Mesothelial cell of epicardium (in vitro differentiated cells): ENCODE measurements around the gene STOML1. TPM values are rescaled to one million over a fixed set of nuclear protein-coding genes. Genes with fewer than 3 reads are reported as not detected.

Experiments
- DNase-seq, 2 experiments: peaks; one replicate each; pipeline ENCODE4 v3.0.0; 2021; ENCODE audit warnings: low spot score in 2 of 2; ENCODE audit not compliant: unreplicated experiment in 2 of 2
- H3K27ac Mint-ChIP-seq: 2 replicates; pipeline ENCODE4 v1.8.0; 2021; ENCODE audit warnings: mixed read lengths
- H3K27me3 Mint-ChIP-seq: 2 replicates; pipeline ENCODE4 v1.8.0; 2021; ENCODE audit warnings: low read depth, mixed read lengths
- H3K36me3 Mint-ChIP-seq: 2 replicates; pipeline ENCODE4 v1.8.0; 2021; ENCODE audit warnings: mixed read lengths
- H3K4me1 Mint-ChIP-seq: 2 replicates; pipeline ENCODE4 v1.8.0; 2021; ENCODE audit warnings: mixed read lengths
- H3K4me3 Mint-ChIP-seq: 2 replicates; pipeline ENCODE4 v1.8.0; 2021; ENCODE audit warnings: mild to moderate bottlenecking, moderate library complexity, mixed read lengths
- H3K9me3 Mint-ChIP-seq: 2 replicates; pipeline ENCODE4 v1.8.0; 2021; ENCODE audit warnings: mixed read lengths
- total RNA-seq: library from RNA; stranded (reverse); gene quantifications from 3 replicates; pipeline ENCODE4 v1.2.1, GENCODE V29; 2021
- TF ChIP-seq, protein P1 (sequence below): fragments of 200-600 bp; sonication (generic); IDR thresholded peaks from one replicate; pipeline ENCODE4 v1.5.0; 2021; ENCODE audit warnings: antibody characterized with exemption; ENCODE audit not compliant: unreplicated experiment

The STOML1 gene
- total RNA-seq, 1 donor from 2014 or later, result 11.9 TPM

DNA sequence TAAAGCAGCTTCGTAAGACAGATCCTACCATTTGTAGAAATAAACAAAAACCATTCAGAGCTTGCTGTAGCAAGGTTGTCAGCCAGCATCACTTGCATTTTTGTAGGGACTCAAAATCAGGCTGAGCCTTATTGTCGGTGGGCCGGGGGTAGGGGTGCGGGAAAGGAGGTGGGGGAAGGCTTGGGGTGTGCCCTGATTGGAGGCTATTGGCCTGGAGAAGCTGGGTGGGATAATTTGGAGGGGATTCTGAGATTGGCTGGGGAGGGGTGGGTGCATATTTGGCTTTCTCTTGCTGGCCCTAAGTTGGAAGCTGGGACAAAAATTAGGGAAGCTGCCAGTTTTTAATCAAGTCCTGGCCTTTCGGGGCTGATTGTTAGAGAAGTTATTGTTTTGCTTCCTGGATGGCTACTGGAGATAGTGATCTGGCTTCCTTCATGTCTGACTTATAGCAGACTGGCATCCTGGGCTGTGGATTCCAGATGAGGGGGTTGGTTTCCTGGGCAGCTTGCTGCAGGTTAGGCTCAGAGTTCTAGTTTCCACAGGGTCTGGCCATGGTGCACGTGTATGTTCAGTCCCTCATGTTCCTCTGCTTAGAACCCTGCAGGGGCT is 22.8 kb downstream of the STOML1 start:
- H3K36me3 Mint-ChIP-seq, result no peaks in the 10 kb centered on the region
- no peak overlapping the region for H3K4me3 Mint-ChIP-seq
- TF ChIP-seq, protein P1, sequence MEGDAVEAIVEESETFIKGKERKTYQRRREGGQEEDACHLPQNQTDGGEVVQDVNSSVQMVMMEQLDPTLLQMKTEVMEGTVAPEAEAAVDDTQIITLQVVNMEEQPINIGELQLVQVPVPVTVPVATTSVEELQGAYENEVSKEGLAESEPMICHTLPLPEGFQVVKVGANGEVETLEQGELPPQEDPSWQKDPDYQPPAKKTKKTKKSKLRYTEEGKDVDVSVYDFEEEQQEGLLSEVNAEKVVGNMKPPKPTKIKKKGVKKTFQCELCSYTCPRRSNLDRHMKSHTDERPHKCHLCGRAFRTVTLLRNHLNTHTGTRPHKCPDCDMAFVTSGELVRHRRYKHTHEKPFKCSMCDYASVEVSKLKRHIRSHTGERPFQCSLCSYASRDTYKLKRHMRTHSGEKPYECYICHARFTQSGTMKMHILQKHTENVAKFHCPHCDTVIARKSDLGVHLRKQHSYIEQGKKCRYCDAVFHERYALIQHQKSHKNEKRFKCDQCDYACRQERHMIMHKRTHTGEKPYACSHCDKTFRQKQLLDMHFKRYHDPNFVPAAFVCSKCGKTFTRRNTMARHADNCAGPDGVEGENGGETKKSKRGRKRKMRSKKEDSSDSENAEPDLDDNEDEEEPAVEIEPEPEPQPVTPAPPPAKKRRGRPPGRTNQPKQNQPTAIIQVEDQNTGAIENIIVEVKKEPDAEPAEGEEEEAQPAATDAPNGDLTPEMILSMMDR, result no peak
- peaks cover 9% of the 10 kb centered on the region for H3K27me3 Mint-ChIP-seq
- DNase-seq, result no peak
- peaks cover 21% of the 10 kb centered on the region for H3K4me1 Mint-ChIP-seq
- no peaks in the 10 kb centered on the region for H3K9me3 Mint-ChIP-seq
- no peak overlapping the region for H3K27ac Mint-ChIP-seq

DNA sequence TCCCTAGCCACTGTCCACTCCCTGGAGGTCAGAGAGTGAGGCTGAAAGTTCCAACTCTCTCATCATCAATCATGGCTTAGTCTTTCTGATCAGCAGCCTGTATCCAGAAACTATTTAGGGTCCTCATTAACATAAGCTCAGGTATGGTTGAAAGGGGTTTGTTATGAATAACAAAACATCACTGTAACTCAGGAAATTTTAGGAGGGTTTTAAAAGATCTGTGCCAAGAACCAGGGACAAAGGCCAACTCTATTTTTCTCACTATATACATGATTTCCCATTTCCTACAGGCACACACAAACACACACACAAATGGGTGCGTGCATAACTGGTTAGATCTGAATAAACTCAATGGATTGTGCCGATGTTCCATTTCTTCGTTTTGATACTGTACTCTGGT is 23.6 kb downstream of the STOML1 start:
- no peaks in the 10 kb centered on the region for H3K9me3 Mint-ChIP-seq
- no peak overlapping the region for H3K27ac Mint-ChIP-seq
- H3K27me3 Mint-ChIP-seq, result peaks cover 9% of the 10 kb centered on the region
- H3K4me3 Mint-ChIP-seq, result no peak overlapping the region
- DNase-seq, result no peak
- H3K36me3 Mint-ChIP-seq, result no peaks in the 10 kb centered on the region
- peaks cover 22% of the 10 kb centered on the region for H3K4me1 Mint-ChIP-seq
- TF ChIP-seq, protein P1, result no peak

DNA sequence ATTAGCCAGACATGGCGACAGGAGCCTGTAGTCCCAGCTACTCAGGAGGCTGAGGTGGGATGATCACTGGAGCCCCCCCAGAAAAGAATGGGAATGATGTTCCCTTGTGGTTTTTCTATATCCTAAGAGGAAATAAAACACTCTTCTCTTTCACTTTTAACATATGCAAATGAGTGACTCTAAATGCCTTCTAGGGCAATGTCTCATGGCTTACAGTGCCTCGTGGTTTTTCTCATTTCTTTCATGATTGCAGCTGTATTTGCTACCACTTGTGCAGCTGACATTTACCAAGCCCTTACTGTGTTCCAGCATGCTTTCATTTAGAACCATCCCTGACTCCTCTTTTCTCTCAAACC is 26.4 kb downstream of the STOML1 start:
- H3K9me3 Mint-ChIP-seq, result no peaks in the 10 kb centered on the region

DNA sequence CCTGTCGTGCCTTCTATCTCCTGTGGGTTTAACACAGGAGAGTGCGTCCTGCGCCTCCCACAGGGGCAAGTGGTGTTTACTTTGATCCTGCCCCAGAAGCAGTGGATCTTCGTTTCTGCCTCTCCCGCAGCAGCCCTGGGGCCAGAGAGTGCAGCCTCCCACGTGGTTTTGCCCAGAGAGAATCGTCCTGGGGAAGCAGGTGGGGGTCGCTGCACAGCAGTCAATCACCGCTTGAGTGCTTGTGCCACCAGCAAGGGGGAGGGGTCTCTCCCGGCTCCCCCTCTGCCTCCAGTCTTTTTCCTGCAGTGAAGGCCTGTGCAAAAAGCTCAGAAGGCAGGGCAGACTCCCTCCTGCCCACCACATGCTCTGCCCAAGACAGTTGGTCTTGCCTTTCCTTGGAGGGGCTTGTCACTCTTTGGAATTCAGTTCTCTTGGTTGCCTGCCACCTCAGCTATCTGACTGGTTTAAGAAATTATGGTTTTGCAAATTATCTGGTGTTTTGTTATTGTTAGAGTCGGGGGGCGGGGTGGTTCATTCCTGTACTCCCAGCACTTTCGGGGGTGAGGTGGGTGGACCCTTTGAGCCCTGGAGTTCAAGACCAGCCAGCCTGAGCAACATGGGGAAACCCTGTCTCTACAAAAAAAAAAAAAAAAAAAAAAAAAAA is 26.9 kb downstream of the STOML1 start:
- Mint-ChIP-seq H3K4me3 (peak overlapping the region; percentile 17), H3K4me1 (peaks cover 28% of the 10 kb centered on the region), H3K27ac (no peak overlapping the region), H3K27me3 (peaks cover 5% of the 10 kb centered on the region), H3K36me3 (no peaks in the 10 kb centered on the region), H3K9me3 (no peaks in the 10 kb centered on the region)
- TF ChIP-seq, protein P1, result peak; percentile 41
- no peak for DNase-seq

More for the DNA sequence above, 26.4 kb downstream of the STOML1 start:
- no peak for DNase-seq
- Mint-ChIP-seq H3K36me3 (no peaks in the 10 kb centered on the region), H3K27me3 (peaks cover 5% of the 10 kb centered on the region), H3K4me1 (peaks cover 28% of the 10 kb centered on the region), H3K4me3 (no peak overlapping the region), H3K27ac (no peak overlapping the region)
- TF ChIP-seq, protein P1, result no peak

DNA sequence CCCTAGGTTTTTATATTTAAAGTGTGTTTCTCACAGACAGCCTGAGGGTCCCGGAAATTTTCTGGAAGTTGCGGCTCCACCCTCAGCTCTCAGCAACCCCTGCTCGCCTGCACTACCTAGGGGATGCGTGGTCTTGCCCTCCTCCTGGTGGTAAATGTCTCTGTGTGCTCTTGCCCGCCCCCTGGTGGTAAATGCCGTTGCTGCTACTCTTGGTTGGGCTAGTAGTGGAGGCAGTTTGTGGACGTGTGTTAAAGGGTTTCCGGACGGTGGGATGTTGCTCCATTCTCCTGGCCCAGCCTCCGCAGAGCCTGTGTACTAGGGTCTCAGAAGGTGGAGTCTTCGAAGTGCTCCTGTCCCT is 27.4 kb downstream of the STOML1 start:
- Mint-ChIP-seq H3K4me1 (peaks cover 28% of the 10 kb centered on the region), H3K9me3 (no peaks in the 10 kb centered on the region), H3K27me3 (peaks cover 5% of the 10 kb centered on the region), H3K4me3 (peak overlapping the region; percentile 17), H3K36me3 (no peaks in the 10 kb centered on the region), H3K27ac (no peak overlapping the region)
- TF ChIP-seq, protein P1, result peak; percentile 90
- peak; percentile 61 to 88 for DNase-seq
